Thoracic aorta (tissue), 2 donors: ENCODE data around the gene PROX2. TPM values are rescaled to one million over a fixed set of nuclear protein-coding genes. Genes with fewer than 3 reads are reported as not detected.

ENCODE experiments used
- ATAC-seq: fragments of 150-250 bp; one replicate; pipeline ENCODE4 v1.8.0; 2017; ENCODE audit warnings: low read depth; ENCODE audit not compliant: insufficient number of reproducible peaks, low FRiP score
- DNase-seq: peaks from one replicate; pipeline ENCODE4 v3.0.0-alpha.2; 2020; ENCODE audit warnings: low spot score
- H3K27ac ChIP-seq, 2 donors: fragments of 200-600 bp; sonication (generic); 1 replicate in 1 of 2; 2 replicates in 1 of 2; pipeline ENCODE4 v1.5.1; 2016; ENCODE audit warnings: mild to moderate bottlenecking in 2 of 2, moderate library complexity in 2 of 2
- H3K27me3 ChIP-seq: fragments of 200-600 bp; sonication (generic); replicated peaks from 2 replicates; pipeline ENCODE4 v1.6.0; 2016; ENCODE audit warnings: mild to moderate bottlenecking; ENCODE audit not compliant: insufficient read depth
- H3K36me3 ChIP-seq: fragments of 200-600 bp; sonication (generic); one replicate; pipeline ENCODE4 v1.5.1; 2016
- H3K4me1 ChIP-seq, 2 donors: fragments of 200-600 bp; sonication (generic); 1 replicate in 1 of 2; 2 replicates in 1 of 2; pipeline versions ENCODE4 v1.5.1 to v1.6.0; 2016; ENCODE audit warnings: low read depth in 2 of 2, mild to moderate bottlenecking in 1 of 2; ENCODE audit not compliant: control insufficient read depth in 1 of 2
- H3K4me3 ChIP-seq: fragments of 200-600 bp; sonication (generic); 2 replicates; pipeline ENCODE4 v1.5.1; 2016; ENCODE audit warnings: mild to moderate bottlenecking
- H3K9me3 ChIP-seq: fragments of 200-600 bp; sonication (generic); 2 replicates; pipeline ENCODE4 v1.5.1; 2016
- CTCF ChIP-seq: fragments of 200-600 bp; sonication (generic); IDR thresholded peaks from one replicate; pipeline ENCODE4 v1.5.1; 2019; ENCODE audit warnings: antibody characterized with exemption
- total RNA-seq, 2 donors: library from RNA; depleted of rRNA; stranded (reverse); fragments of >200 nt; gene quantifications; one replicate each; pipeline versions ENCODE4 v1.1.0 to v1.2.3, GENCODE V29; 2016

PROX2 gene
- total RNA-seq, 2 donors from 2014 or later = not detected

DNA sequence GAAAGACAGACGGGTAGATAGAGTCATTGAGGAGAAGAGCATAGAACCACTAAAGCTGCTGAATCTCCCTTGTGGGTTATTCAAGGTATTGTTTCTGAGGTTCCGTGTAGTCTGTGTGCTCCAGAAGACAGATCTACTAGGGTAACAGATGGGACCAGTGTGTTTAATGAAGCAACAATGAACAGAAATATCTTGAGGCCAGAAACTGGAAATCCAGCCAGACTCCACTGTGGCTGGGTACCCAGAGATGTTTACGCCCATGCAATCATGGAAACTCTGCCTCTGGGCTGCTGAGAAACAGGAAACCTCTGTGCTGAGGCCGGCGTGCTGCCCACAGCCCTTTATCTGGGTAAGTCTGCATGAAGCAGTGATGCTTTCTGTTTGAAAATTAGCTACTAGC lies 8.3 kb downstream of the PROX2 start:
- no peaks in the 10 kb centered on the region for H3K36me3 ChIP-seq
- DNase-seq = no peak

GRCh38 chr14:74866708-74867389 lies 9.1 kb downstream of the PROX2 start:
- no peak for TF ChIP-seq CTCF
- Histone ChIP-seq H3K4me3 (no peak overlapping the region), H3K9me3 (no peaks in the 10 kb centered on the region), H3K27me3 (no peaks in the 10 kb centered on the region), H3K36me3 (no peaks in the 10 kb centered on the region), H3K27ac (no peak overlapping the region), H3K4me1 (peaks cover 0 to 12% of the 10 kb centered on the region in 2 donors)
- ATAC-seq (no peak), DNase-seq (no peak)

More for the DNA sequence above, 8.3 kb downstream of the PROX2 start:
- no peaks in the 10 kb centered on the region for H3K27me3 ChIP-seq
- peak overlapping the region; percentile 37 for H3K4me3 ChIP-seq
- peaks cover 0 to 12% of the 10 kb centered on the region in 2 donors for H3K4me1 ChIP-seq
- H3K27ac ChIP-seq = peak overlapping the region in 1 of 2 donors; percentile 51
- ATAC-seq = no peak
- no peaks in the 10 kb centered on the region for H3K9me3 ChIP-seq
- no peak for TF ChIP-seq CTCF

GRCh38 chr14:74865156-74865555 lies 10.8 kb downstream of the PROX2 start:
- Histone ChIP-seq H3K4me1 (peaks cover 0 to 21% of the 10 kb centered on the region in 2 donors), H3K9me3 (no peaks in the 10 kb centered on the region), H3K36me3 (no peaks in the 10 kb centered on the region), H3K27me3 (no peaks in the 10 kb centered on the region), H3K4me3 (no peak overlapping the region), H3K27ac (no peak overlapping the region)
- ATAC-seq (no peak), DNase-seq (no peak)
- no peak for TF ChIP-seq CTCF

DNA sequence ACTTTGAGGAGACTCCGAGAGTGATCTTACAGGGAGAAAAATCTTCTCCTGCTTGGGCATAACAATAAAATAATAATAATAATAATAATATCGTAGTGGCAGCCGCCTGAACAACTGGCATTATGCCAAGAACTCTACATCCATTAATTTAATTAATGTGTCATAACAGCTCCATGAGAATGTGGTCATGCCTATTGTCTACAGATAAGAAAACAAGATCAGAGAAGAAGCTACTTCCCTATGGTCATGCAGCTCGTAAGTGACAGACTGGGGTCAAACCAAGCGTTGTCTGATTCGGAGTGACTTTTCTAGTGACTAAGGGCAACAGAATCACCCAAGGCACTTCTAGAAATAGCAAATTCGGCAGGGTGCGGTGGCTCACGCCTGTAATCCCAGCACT lies 11.7 kb downstream of the PROX2 start:
- Histone ChIP-seq H3K27me3 (no peaks in the 10 kb centered on the region), H3K27ac (no peak overlapping the region), H3K36me3 (no peaks in the 10 kb centered on the region), H3K4me3 (no peak overlapping the region), H3K4me1 (peaks cover 0 to 19% of the 10 kb centered on the region in 2 donors), H3K9me3 (no peaks in the 10 kb centered on the region)
- ATAC-seq = no peak
- DNase-seq = no peak
- no peak for TF ChIP-seq CTCF

- ATAC-seq = no peak
These were observed 12.7 kb downstream of the PROX2 start for GRCh38 chr14:74863274-74863673.

More at GRCh38 chr14:74863274-74863673, 12.7 kb downstream of the PROX2 start:
- no peak for TF ChIP-seq CTCF
- no peak overlapping the region for H3K27ac ChIP-seq
- H3K36me3 ChIP-seq = no peaks in the 10 kb centered on the region
- no peak for DNase-seq
- peaks cover 0 to 17% of the 10 kb centered on the region in 2 donors for H3K4me1 ChIP-seq
- H3K4me3 ChIP-seq = no peak overlapping the region
- no peaks in the 10 kb centered on the region for H3K9me3 ChIP-seq
- H3K27me3 ChIP-seq = no peaks in the 10 kb centered on the region
